ENCODE results near the gene BSDC1. TPM values are rescaled to one million over a fixed set of nuclear protein-coding genes. Genes with fewer than 3 reads are reported as not detected.

Gene BSDC1
- total RNA-seq, 1 experiment from 2014 or later: 44.3 TPM

- peak overlapping the region; percentile 80 for H3K4me3 Mint-ChIP-seq
- peaks cover 18% of the 10 kb centered on the region for H3K4me1 Mint-ChIP-seq
- ATAC-seq (peak; percentile 68), DNase-seq (ENCODE audit: low spot score) (peak; percentile 84)
- CTCF ChIA-PET: interaction anchor here (0.6 to 2.1 kb wide), 15 partner anchors 9 to 242 kb away, joined by 3 to 21 read pairs (median 5); partner anchors contain the start of genes BSDC1, FAM229A, MARCKSL1 and TSSK3
- peaks cover 11% of the 10 kb centered on the region for H3K36me3 Mint-ChIP-seq
- H3K27me3 Mint-ChIP-seq (ENCODE audit: low read depth): peaks cover 62% of the 10 kb centered on the region
- peaks cover 11% of the 10 kb centered on the region for H3K9me3 Mint-ChIP-seq
- POLR2A ChIA-PET: interaction anchor here (0.7 to 1.7 kb wide), 5 partner anchors 9 to 102 kb away, joined by 4 to 8 read pairs (median 5); partner anchors contain the start of genes BSDC1, FAM229A, MARCKSL1 and TSSK3
- peak overlapping the region; percentile 84; the same call in 1 of the 2 replicates for H3K27ac Mint-ChIP-seq
- TF ChIP-seq FOXP1 (CRISPR knock-in tag; IDR thresholded peaks at IDR 0.05; ENCODE audit: borderline replicate concordance) (peak; percentile 75), JAZF1 (CRISPR knock-in tag; IDR thresholded peaks at IDR 0.05) (no peak), E2F5 (CRISPR knock-in tag; IDR thresholded peaks at IDR 0.05) (no peak), ATF2 (CRISPR knock-in tag; IDR thresholded peaks at IDR 0.05; ENCODE audit: borderline replicate concordance, low read depth) (no peak), ELF4 (CRISPR knock-in tag; IDR thresholded peaks at IDR 0.05; ENCODE audit: low read depth) (0 out of 2 replicates have a peak, but pooled peaks have one; percentile 74), AR (CRISPR knock-in tag; IDR thresholded peaks at IDR 0.05) (no peak; the same call in 1 of the 2 replicates), NFE2L1 (CRISPR knock-in tag; IDR thresholded peaks at IDR 0.05) (peak; percentile 90), ETV6 (CRISPR knock-in tag; IDR thresholded peaks at IDR 0.05) (peak; percentile 70; the same call in 1 of the 2 replicates), ZNF219 (CRISPR knock-in tag; IDR thresholded peaks at IDR 0.05; ENCODE audit: borderline replicate concordance) (peak; percentile 82; the same call in 1 of the 2 replicates), IRF2 (CRISPR knock-in tag; IDR thresholded peaks at IDR 0.05; ENCODE audit: borderline replicate concordance, low read depth) (0 out of 2 replicates have a peak, but pooled peaks have one; percentile 33), TCF7 (CRISPR knock-in tag; IDR thresholded peaks at IDR 0.05; ENCODE audit: low read depth) (peak; percentile 83; the same call in 1 of the 2 replicates), ATF6 (CRISPR knock-in tag; IDR thresholded peaks at IDR 0.05) (no peak), ARID4B (CRISPR knock-in tag; IDR thresholded peaks at IDR 0.05; ENCODE audit: borderline replicate concordance) (peak; percentile 53; the same call in 1 of the 2 replicates), GABPB1 (CRISPR knock-in tag; IDR thresholded peaks at IDR 0.05) (0 out of 2 replicates have a peak, but pooled peaks have one; percentile 62), ZNF263 (CRISPR knock-in tag; IDR thresholded peaks at IDR 0.05; ENCODE audit: low read depth) (no peak), CREM (CRISPR knock-in tag; IDR thresholded peaks at IDR 0.05) (0 out of 2 replicates have a peak, but pooled peaks have one; percentile 50), PREB (CRISPR knock-in tag; IDR thresholded peaks at IDR 0.05; ENCODE audit: borderline replicate concordance) (no peak), SP1 (CRISPR knock-in tag; conservative IDR thresholded peaks at IDR 0.05) (peak; percentile 93), ATF3 (CRISPR knock-in tag; conservative IDR thresholded peaks at IDR 0.05) (peak; percentile 61; the same call in 1 of the 2 replicates), RELA (CRISPR knock-in tag; IDR thresholded peaks at IDR 0.05; ENCODE audit: borderline replicate concordance) (peak; percentile 80; the same call in 1 of the 2 replicates), SMAD3 (CRISPR knock-in tag; IDR thresholded peaks at IDR 0.05; ENCODE audit: borderline replicate concordance) (peak; percentile 71; the same call in 1 of the 2 replicates), NFYB (CRISPR knock-in tag; conservative IDR thresholded peaks at IDR 0.05; ENCODE audit: low read depth) (0 out of 2 replicates have a peak, but pooled peaks have one; percentile 19), JUN (CRISPR knock-in tag; IDR thresholded peaks at IDR 0.05) (0 out of 2 replicates have a peak, but pooled peaks have one; percentile 45)
Observed at GRCh38 chr1:32350785-32351398, 43.3 kb downstream of the BSDC1 start.
